GM19239 (cell line): ENCODE data around the gene IL17RC.

ENCODE experiments used
- DNase-seq: peaks from one replicate; pipeline ENCODE4 v3.0.0; 2011; ENCODE audit warnings: low spot score; ENCODE audit not compliant: insufficient read length
- FAIRE-seq: peaks from 2 replicates; lab custom pipeline; 2011; peaks lifted over from hg19 to GRCh38; lab: Jason Lieb, UNC

IL17RC gene

GRCh38 chr3:9942164-9942563, 25.3 kb downstream of the IL17RC start:
- DNase-seq (no peak), FAIRE-seq (no peak)

GRCh38 chr3:9942934-9943690, 26.2 kb downstream of the IL17RC start:
- FAIRE-seq = no peak
- no peak for DNase-seq

- DNase-seq (no peak), FAIRE-seq (no peak)
Observed at GRCh38 chr3:9944271-9944670, 27.4 kb downstream of the IL17RC start.

DNA sequence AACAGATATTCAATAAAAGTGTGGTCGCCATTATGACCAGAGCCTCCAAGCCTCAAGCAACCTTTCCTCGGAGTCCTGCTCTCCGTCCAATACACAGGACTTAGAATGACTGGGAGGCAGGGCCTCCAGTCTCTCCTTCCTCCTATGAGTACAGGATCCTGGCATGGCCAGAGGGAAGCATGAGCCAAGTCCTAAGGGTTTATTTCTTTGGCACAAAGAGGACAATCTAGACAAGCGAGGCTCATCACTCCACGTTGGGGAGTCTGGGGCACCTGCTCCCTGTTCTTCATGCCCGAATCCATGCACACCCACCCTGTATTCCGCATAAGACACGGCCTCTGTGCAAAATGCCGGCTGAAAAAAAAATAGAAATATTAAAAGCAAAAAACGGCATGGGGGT, 28.5 kb downstream of the IL17RC start:
- DNase-seq (no peak), FAIRE-seq (no peak)

GRCh38 chr3:9946112-9947024, 29.5 kb downstream of the IL17RC start:
- FAIRE-seq = no peak
- DNase-seq = no peak

DNA sequence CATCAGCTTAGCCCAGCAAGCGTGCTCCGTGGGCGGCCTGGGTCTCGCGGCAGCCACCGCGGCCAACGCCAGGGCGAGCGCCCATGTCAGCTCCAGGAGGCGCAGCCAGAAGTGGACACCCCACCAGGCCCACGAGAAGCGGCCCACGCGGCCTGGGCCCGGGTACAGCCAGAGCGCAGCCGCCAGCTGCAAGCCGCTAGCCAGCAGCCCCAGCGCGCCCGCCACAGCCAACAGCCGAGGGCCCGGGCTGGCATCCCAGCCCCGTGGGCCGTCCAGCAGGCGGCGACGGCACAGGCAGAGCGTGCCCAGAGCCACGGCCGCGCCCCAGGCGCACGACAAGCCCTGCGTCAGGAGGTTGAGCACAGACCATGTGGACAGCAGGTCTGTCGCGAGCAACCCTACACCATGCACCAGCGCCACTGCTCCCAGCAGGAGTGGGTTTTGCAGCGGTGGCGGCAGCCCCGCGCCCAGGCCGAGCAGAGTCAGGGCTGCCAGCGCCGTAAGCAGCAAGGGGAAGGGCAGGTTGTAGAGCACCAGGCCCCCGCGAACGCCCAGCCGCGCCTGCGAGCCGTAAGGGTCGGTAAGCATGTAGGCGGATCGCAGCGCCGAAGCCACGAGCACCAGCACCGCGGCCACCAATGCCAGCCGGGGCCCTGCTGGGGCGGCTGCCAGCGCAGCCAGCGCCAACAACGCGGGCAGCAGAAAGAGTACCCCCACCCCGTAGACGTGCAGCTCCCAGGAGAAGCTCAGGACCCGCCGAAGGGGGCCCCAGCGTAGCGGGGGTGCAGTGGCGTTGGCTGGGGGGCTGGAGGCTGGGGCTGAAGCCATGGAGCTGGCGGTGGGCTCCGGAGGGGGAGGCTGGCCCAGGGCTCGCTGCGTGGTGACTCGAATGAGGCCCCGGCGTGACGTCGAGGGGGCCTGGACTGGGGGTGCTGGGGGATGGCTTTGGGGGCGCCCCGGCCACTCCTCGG, 30.4 kb downstream of the IL17RC start:
- DNase-seq = no peak
- no peak for FAIRE-seq

GRCh38 chr3:9948586-9948985, 31.7 kb downstream of the IL17RC start:
- DNase-seq (no peak), FAIRE-seq (no peak)

DNA sequence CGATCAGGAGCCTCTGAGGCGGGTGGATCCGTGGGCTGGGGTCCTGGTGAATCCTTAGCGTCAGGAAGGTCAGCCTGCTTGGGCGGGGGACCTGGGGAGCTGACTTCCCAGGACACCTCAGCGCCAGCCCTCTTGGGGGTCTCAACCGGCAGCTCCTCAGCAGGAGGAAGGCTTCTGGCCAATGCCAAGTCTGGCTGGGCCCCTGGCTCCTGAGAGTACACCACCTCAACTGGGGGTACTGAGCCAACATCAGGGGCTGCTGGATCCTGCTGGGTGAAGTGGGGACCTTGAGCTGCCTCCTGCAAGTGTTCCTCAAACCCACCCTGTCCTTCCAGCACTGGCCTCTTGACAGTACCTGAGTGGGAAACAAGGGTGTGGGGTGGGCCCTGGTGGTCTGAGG, 32.2 kb downstream of the IL17RC start:
- FAIRE-seq = no peak
- no peak for DNase-seq

GRCh38 chr3:9949626-9950025, 32.7 kb downstream of the IL17RC start:
- no peak for FAIRE-seq
- no peak for DNase-seq

- DNase-seq (peak; percentile 57), FAIRE-seq (peak; percentile 35)
Observed at GRCh38 chr3:9951126-9951525, 34.2 kb downstream of the IL17RC start.

DNA sequence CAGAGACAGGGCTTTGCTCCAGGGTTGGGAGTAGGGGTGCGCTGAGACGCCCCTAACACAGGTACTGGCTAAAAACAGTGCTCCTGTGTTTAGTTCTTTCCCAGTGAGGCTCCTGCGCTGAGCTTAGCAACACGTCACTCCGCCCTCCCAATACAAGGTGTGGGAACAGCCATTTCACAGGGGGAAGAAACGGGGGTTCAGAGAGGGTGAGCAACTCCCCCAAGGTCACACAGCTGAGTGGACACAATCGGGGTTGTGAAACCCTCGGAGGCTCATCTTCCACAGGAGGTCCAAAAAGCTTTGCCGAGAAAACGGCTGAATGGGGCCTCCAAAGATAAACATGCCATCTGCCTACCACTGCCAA, 34.7 kb downstream of the IL17RC start:
- FAIRE-seq = no peak
- no peak for DNase-seq

- DNase-seq = peak; percentile 76
- no peak for FAIRE-seq
Observed at GRCh38 chr3:9951962-9952805, 35.3 kb downstream of the IL17RC start, which contains the start of gene PRRT3. Gene PRRT3, minus strand, starts transcription at chr3:9952408. Its CDS starts 2,293 bp downstream, at chr3:9950115.

- DNase-seq (no peak), FAIRE-seq (no peak)
Observed at GRCh38 chr3:9955067-9955502, 38.2 kb downstream of the IL17RC start.

DNA sequence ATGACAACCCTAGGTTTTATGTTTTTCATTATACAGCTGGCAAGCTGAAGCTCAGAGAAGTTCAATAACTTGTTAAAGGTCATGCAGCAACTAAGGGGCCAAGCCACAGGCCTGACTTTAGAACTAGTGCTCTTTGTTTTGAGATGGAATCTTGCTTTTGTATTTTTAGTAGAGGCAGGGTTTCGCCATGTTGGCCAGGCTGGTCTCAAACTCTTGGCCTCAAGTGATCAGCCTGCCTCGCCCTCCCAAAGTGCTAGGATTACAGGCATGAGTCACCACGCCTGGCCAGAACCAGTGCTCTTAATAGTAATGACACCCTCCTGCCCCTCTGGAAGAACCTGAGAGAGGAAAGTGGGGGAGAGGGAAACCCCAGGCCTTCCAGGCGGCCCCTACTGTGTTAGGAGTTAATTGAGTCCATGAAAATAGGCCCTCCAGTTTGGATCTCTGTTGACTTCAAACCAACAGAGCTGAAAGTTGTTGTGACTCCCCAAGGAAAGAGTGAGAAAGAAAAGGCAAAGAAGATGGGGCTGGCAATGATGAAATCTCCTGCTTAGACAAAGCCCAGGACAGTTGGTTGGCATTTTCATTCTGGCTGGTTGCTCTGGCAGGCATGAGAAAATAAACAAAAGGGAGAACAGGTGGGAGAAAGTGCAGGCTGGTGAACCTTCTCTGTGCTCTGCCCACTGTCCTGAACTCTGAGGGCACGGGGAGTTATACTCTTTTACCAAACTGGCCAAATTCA, 38.9 kb downstream of the IL17RC start:
- FAIRE-seq (no peak), DNase-seq (no peak)

DNA sequence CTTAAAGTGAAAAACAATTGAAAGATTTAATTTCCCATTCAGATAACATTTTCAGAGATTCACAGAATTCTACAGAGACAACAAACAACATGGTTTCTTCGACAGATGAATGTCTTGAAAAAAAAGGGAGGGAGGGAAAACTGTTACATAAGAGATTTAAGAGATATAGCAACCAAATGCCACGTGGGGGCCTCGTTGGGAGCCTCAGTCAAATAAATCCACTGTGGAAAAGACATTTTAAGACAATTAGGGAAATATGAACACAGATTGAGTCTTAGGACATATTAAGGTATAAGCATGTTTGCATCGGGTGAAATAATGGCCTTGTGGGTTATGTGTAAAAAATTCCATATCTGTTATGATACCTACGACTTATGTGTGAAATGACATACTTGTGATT, 40.3 kb downstream of the IL17RC start:
- no peak for DNase-seq
- no peak for FAIRE-seq

GRCh38 chr3:9965200-9965875, 48.4 kb downstream of the IL17RC start:
- FAIRE-seq (no peak), DNase-seq (no peak)

DNA sequence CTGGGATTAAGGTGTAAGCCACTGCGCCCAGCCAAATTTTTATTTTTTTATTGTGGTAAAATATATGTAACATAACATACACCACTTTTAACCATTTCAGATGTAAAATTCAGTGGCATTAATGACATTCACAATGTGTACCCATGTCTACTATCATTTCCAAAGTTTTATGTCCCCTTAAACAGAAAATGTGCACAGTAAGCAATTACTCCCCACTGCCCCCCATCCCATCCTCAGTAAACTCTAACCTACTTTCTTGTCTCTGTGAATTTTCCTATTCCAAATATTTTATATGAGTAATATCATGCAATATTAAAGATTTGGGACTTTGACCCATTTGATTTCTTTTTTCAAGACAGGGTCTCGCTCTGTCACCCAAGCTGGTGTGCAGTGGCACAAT, 49.9 kb downstream of the IL17RC start:
- DNase-seq (no peak), FAIRE-seq (no peak)

DNA sequence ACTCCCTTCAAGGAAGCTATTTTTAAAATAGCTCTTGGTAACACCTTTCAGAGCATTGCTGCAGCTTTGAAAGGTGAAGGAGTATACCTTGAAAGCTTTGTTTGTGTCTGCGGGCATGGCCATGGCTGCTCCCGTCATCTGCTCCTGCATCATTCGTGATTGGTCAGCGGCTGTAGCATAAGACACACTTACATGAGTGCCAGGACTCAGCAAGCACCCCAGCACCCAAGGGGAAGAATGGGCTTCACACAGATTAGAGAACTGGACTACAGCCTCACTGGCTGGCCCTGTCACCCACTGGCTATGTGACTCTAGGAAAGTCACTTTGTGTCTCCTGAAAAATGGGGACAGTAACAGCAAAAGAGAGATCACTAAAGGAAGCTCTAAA, 52.7 kb downstream of the IL17RC start:
- no peak for FAIRE-seq

More for the DNA sequence above, 52.7 kb downstream of the IL17RC start:
- no peak for DNase-seq
